Measurements from ENCODE around the gene FMN2.

- TF ChIP-seq CTCF (conservative IDR thresholded peaks at IDR 0.05 in 1 of 2, IDR thresholded peaks at IDR 0.05 in 1 of 2; ENCODE audit: low read depth in 1 of 2, low read length in 2 of 2) (no peak), EZH2 (IDR thresholded peaks at IDR 0.05; ENCODE audit: low read length, missing control alignments) (no peak)
Measured at GRCh38 chr1:240096974-240097373, 5.3 kb downstream of the FMN2 start.
